Measurements from ENCODE around the gene DDX51. TPM values are rescaled to one million over a fixed set of nuclear protein-coding genes. Genes with fewer than 3 reads are reported as not detected.

Gene DDX51
- total RNA-seq, 1 donor from 2014 or later, result 5.8 TPM

Other genes starting within 250 kb of the DDX51 start
- 4.8 and 6.9 TPM in 2 replicates for gene ULK1, start 249.7 kb downstream of the DDX51 start, total RNA-seq
- gene PUS1, start 215.0 kb downstream of the DDX51 start, total RNA-seq, result 5.0 and 7.5 TPM in 2 replicates
- gene EP400, start 194.4 kb downstream of the DDX51 start, total RNA-seq, result 5.7 and 6.7 TPM in 2 replicates
- gene NOC4L, start 138 bp upstream of the DDX51 start, total RNA-seq, result 9.9 and 10.2 TPM in 2 replicates
- under 0.01 and 0.22 TPM in 2 replicates for gene GALNT9, start 185.3 kb upstream of the DDX51 start, total RNA-seq